VCaP (cell line): ENCODE data around the gene ACSS1.

Experiments used
- H3K27ac ChIP-seq: fragments of 450-650 bp; 2 replicates; pipeline ENCODE4 v1.5.1; 2017
- TF ChIP-seq, protein P1 (sequence below): fragments of 450-650 bp; conservative IDR thresholded peaks from 2 replicates; pipeline ENCODE4 v1.5.1; 2017; ENCODE audit warnings: mild to moderate bottlenecking, moderate library complexity

ACSS1 gene

DNA sequence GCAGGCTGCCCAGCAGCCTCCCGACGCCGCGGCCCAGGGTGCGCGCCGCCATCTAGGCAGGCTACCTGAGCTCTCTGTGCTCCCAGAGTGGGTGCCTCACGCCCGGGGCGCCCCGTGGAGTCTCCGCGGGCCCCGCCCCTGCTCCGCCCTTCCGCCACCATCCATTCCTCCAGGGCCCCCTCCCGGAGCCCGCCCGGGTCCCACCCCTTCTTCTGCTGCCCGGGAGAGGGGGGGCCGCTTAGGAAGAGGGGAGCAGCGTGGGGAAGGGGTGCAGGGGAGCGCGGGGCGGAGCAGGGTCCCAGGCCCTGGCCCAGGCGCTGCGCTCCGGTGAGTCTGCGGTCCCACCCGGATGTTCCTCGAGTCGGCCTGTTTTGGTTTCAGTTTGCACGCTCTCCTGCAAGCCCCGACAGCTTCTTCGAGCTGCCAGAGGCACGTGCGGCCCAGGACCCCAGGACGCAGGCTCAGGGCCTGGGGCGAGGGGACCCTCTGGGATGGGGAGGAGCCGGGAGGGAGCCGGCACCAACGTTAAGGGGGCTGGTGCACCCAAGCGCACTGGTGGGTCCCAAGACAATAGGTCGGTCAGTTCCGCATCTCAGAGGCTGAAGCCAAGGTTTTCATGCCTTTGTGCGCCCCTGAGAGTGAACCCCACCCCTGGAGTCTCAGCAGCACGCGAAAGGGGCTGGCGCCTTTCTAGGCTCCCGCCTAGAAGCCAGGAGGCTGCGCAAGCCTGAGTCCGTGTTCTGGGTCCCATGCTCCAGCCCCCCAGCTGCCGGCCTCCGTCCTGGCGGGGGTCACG, at the start of gene ACSS1:
TSS of gene ACSS1 (minus strand) at position 89 of the 796 bp plus-strand sequence. CDS start at position 52, 37 bp downstream.
- TF ChIP-seq, protein P1, sequence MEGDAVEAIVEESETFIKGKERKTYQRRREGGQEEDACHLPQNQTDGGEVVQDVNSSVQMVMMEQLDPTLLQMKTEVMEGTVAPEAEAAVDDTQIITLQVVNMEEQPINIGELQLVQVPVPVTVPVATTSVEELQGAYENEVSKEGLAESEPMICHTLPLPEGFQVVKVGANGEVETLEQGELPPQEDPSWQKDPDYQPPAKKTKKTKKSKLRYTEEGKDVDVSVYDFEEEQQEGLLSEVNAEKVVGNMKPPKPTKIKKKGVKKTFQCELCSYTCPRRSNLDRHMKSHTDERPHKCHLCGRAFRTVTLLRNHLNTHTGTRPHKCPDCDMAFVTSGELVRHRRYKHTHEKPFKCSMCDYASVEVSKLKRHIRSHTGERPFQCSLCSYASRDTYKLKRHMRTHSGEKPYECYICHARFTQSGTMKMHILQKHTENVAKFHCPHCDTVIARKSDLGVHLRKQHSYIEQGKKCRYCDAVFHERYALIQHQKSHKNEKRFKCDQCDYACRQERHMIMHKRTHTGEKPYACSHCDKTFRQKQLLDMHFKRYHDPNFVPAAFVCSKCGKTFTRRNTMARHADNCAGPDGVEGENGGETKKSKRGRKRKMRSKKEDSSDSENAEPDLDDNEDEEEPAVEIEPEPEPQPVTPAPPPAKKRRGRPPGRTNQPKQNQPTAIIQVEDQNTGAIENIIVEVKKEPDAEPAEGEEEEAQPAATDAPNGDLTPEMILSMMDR: no peak
- H3K27ac ChIP-seq: peak within 1 kb of the TSS; percentile 99

DNA sequence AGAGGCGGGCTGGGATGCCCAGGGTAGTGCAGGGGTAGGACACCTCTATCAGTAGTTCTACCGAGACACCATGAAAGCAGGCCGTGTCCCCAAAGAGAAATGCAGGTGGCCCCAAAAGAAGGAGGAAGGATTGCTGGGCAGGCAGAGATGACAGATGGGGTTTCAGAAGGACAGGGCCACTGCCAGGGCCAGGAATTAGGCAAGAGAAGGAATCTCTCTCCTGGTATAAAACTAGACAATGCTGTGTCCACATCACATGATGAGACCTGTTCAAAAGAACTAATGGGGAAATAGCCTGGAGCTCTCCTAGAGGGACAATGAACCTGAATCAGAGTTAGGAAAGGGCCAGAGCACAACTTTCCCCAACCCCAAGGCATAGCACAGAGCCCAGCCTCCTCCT, 45.6 kb upstream of the ACSS1 start:
- H3K27ac ChIP-seq: no peak overlapping the region
- TF ChIP-seq, protein P1: no peak

DNA sequence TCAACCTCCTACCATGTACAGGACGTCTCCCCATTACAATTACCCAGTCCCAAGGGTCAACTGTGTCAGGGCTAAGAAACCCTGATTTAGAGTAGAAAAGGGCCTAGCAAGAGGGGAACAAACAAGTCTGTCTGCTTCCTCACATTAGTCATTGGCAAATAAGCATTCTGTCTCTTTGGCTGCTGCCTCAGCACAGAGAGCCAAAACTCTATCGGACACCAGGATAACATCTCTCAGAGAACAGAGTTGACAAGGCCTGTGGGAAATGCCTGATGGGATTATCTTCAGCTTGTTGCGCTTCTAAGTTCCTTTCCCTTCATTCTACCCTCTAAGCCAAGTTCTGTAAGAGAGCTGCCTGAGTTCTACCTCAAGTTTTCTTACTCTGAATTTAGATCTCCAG, 43.0 kb upstream of the ACSS1 start:
- peak overlapping the region; percentile 29; the same call in 1 of the 2 replicates for H3K27ac ChIP-seq
- TF ChIP-seq, protein P1: no peak

DNA sequence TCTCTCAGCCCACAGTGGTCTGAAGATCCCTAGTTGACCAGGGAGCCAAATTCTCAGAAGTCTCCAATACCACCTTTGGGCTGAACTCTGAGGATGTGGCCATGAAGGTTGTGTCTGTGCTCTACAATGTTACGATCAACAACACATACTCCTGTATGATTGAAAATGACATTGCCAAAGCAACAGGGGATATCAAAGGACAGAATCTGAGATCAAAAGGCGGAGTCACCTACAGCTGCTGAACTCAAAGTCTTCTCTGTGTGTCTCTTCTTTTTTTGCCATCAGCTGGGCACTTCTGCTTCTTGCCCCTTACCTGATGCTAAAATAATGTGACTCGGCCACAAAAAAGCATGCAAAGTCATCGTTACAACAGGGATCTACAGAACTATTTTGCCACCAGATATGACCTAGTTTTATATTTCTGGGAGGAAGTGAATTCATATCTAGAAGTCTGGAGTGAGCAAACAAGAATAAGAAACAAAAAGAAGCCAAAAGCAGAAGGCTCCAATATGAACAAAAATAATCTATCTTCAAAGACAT, 41.7 kb upstream of the ACSS1 start:
- TF ChIP-seq, protein P1: no peak
- no peak overlapping the region for H3K27ac ChIP-seq

DNA sequence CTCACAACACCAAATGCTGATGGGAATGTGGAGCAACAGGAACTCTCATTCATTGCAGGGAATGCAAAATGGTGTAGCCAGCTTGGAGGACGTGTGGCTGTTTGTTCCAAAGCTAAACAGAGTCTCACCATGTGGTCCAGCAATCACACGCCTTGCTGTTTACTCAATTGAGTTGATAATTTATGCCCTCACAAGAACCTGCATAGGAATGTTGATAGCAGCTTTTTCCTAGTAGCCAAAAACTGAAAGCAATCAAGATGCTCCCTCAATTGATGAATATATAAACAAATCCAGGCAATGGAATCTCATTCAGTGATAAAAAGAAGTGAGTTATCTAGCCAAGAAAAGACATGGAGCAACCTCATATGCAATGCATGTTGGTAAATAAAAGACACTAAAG, 39.6 kb upstream of the ACSS1 start:
- TF ChIP-seq, protein P1: no peak
- no peak overlapping the region for H3K27ac ChIP-seq

DNA sequence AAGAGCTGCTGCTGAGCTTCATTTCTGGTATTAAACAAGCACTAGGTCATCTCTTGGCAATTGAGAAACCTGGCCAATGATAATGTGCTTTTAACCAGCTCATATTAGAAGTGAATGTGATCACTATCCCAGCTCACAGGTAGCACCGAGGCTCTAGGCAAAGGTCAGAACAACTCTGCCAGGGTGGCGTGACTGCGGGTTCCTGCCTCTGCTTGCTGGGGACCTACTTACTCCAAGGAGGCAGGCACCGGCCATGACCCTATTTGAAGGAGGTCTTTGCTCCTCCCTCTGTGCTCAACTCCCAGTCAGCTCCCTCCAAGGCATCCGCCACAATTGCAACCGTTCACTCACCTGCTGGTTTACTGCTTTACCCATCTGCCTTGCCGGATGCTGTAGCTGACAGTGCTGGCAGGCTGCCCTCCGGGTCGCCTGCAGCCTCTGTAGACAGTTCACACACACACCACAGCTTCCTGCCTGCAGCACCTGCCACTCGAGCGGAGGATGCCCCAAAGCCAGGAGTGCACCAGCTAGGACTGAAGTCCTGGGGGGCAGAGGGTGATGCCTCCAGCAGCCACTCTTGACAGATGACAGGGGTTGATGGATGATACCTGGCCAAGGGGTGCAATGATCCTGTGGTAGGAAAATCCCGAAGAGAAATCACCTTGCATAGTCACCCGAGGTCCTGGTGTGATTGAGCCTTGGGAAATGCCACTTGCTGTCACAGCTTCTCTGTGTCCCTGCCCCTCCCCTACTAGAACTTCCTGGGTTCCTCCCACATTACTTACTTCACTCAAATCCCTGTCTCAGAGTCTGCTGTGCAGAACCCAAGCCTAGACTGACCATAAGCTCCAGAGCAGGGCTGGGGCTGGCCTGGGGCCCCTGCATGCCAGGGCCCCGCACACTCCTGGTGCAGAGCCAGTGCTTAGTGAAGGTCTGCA, 32.8 kb upstream of the ACSS1 start:
- TF ChIP-seq, protein P1: no peak
- H3K27ac ChIP-seq: peak overlapping the region; percentile 59

DNA sequence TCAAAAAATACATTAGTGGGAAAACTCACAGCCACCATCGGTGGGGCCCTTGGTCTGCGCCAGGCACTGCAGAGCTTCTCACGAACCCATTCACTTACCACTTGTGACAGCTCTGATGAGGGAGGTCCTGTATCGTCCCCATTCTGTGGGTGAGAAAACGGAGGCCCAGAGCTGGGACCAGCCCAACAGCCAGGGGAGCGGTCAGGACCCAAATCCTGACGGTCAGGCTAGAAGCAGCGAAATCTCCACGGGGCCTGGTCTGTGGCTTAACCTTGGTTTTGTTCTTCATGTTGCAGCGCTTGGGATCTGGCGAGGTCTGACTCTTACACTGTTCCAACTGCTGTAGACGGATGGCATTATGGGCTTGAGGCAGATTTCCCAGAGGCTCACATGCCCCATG, 31.7 kb upstream of the ACSS1 start:
- no peak overlapping the region; the same call in 1 of the 2 replicates for H3K27ac ChIP-seq
- TF ChIP-seq, protein P1: no peak
